CD4-positive, alpha-beta T cell treated with Interleukin-1 beta for 1 hour (primary cell): ENCODE results near the gene NEFH.

ENCODE experiments used
- DNase-seq, 2 donors: peaks; one replicate each; pipeline ENCODE4 v3.0.0-alpha.2; 2020 to 2022

NEFH gene

DNA sequence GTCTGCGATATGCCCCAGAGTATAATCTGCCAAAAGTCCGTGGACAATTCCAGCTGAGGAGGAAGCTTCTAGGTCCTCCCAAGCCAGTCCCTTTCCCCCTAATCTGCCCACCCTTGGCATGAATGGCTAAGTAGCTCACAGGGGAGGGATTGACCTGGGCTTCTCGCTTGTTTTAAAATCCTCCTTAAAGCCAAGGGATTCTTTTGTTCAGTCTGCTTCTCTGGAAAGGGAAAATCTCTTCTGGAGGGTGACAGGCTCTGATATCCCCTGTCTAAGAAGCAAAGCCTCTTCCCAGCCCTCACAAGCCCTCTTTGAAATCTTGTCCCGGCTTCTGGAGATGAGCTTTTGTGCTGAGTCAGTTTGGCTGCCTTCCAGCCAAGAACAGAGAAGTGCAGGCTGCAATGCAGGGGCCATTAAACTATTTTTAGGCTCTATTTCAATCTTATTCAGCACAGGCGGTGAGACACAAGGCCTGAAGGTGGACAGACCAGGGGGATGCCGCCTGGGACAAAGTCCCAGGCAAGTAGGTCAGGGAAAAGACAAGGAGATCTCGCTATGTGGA lies 23.9 kb downstream of the NEFH start:
- no peak for DNase-seq

DNA sequence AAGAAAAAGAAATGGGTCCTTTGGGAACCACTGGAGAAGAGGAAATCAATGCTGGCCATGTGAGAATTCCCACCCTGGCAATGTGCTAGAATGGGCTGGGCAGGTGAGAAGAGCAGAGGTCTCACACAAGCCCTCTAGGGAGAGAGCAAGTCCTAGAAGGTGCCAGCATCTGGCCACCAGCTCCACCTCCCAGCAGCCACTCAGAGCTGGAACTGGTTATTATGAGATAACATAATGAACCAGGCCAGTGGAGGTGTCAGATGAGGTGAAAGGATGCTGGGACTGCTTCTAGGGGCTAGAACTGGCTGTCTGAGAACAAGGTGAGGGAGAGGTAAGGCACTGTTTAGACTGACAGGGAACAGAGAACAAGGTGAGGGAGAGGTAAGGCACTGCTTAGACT lies 29.3 kb downstream of the NEFH start:
- DNase-seq = no peak

DNA sequence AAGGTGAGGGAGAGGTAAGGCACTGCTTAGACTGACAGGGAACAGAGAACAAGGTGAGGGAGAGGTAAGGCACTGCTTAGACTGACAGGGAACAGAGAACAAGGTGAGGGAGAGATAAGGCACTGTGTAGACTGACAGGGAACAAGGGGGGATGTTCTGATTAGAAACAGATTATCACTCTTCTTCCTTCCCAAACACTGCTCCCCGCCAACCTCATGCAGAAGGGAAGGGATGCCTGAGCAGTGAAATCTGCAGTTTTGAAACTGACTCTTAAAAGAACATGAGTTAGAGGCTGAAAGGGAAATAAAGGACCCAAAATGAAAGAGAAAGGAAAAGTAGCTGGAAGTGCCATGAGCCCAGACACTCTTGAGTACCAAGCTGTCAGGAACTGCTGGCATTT lies 29.8 kb downstream of the NEFH start:
- DNase-seq = no peak

DNA sequence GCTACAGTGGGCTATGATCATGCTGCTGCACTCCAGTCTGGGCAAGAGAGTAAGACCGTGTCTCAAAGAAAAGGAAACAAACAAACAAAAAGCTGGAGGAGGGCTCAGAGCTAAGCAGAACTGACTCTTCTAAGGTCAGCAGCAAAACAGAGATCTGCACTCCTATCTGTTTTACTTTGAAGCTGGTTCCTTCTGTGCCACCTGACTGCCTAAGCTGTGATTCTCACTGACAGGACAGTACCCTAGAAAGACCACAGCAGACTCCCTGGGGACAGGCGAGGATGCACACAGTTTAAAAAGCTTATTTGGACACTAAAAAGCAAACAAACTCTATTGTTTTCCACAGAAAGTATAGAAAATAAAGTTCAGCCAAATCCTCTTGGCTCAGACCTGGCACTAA lies 30.5 kb downstream of the NEFH start:
- DNase-seq = no peak

DNA sequence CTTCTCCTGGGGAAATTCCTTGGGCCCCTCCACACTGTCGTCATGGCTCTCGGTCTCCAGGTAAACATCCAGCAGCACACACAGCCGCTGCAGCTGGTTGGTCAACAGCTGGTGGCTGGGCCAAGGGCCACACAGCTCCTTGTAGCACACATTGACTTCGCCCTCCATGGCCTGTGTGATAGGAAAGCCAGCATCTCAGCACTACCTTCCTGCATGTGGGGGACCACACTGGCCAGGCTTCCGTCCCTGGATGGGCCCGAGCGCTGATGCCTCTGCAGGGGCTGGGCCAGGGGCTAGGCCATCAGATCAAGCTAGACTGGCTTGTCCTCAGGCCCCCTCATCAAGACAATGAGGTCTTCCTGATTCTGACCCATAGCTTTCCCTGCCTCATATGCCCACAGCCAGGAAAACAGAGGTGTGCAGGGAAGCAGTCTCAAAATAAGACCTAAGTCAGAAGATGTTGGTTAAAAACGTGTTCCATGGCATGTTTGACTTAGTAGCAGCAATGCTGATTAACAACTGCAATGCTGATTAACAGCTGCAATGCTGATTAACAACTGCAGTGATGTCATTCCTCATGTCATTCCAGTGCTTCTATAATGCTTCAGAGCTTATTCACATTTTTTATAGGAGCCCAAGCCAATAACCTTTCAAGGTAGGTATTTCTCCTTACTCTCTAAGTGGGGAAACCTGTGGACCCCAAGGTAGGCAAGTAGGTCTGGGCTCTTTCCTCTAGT lies 31.3 kb downstream of the NEFH start:
- DNase-seq = no peak

DNA sequence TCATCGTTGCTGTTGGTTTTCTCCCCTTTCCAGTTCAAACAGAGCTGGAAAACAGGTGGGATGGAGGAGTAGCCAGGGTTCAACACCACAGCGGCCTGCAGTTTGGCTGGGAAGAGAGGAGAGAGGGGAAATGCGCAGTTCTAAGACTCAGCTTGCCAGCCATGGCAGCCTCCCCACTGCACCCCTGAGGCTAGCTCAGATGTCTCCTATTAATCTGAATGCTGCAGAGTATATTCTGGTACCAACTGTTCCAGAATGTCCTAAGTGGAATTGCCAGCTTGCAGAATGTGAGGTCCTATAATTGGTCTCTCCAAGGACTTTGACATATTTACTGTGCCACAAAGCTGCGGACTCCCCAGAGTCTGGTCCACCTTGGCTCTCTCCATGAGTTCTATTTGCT lies 32.0 kb downstream of the NEFH start:
- DNase-seq = no peak

DNA sequence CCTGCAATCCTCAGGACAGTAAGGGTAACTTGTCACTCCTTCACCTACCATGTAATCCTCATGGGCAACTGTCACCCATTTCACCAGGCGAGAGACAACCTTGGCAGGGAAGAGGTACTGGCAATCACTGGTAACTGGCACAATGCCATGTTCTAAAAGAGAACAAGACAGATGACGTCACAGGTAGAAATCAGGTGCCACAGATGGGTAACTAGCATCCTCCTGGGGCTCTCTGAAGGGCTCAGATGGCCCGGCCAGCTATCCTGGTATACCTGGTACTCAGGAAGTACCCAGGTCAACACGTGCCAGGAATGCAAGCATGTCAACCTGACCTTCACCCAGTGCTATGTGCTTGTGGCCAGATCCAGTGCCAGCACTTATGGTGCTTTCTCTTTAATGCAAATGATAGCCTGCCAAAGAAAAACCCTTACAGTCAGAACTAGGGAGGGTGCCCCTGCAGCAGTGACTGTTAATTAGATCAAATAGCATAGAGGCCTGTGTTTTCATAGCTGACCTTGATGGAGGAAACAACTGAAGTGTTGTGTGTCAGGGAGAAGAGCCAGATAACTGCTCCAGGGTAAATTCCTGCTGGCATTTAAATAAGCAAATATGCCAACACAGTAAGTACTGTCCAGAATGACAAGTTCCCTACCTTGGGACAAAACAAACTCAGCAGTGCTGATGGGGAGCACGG lies 37.3 kb downstream of the NEFH start:
- DNase-seq = no peak

DNA sequence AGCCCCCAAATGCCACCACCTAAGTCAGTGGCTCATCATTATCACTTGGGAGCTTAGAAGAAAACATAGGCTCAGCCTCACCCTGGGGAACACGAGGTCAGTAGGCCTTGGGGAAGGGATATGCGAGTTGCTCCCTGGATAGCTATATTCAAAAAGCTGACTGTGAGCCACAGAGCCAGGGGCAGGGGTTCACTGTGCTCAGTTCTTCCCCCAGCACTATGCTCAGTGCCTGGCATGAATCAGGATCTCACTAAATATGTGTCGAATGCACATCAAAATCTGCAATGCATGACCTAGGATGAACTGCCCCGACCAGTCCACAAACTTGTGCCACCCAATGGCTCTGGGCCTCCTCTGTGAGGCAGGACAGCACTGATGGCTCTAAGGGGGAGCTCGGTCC lies 38.4 kb downstream of the NEFH start:
- DNase-seq = no peak

DNA sequence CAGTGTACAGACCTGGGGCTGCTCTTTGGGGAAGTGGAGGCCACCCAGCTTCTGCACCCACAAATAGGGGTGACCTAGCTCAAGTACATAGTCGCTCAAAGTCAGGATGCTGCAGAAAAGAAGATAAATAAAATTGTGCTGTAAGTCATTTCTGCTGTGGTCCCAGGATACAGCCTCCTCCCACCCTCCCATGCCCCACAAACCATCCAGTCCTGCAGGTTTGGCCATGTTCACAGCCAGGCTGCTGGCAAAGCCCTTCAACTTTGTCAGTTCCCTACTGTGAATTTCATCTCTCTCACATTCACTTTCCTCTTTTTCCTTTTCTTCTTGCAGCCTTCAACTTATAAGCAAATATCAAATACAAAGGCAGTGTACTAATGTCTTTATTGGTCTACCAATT lies 40.0 kb downstream of the NEFH start:
- DNase-seq = no peak

DNA sequence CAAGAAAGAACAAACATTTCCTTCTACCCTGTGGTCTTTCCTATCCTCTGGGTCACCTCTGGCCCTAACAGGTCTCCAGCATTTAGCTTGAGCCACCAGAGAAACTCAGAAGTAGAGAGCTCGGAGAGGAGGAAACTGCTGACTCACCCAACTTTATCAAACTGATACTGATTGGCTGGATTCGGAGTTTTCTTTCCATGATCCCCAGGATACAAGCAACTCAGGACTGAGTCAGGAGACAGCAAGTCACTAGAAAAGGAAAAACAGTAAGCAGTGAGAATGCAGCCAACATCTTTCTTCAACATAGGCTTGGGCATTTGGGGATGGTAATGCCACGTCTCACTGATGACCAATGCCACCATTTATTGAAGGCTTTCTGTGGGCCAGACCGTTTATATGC lies 40.8 kb downstream of the NEFH start:
- DNase-seq = no peak

DNA sequence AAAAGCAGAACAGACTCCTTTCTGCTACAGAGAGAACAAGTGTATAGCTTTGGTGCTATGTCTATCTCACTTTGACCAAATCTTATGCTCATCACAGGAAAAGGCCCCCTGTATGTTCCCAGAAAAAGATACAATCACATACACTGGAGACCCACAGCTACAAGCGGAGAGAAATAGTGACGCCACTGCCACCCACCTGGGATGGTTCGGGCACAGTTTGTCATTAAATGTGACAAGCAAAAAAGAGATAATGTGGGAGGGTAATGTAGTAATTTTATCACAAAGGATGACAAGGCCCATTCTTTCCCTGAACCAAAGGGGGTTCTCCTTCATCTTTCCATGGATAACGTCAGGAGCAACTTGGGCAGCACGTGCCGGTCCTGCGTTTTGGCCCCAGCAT lies 41.5 kb downstream of the NEFH start:
- DNase-seq = no peak

DNA sequence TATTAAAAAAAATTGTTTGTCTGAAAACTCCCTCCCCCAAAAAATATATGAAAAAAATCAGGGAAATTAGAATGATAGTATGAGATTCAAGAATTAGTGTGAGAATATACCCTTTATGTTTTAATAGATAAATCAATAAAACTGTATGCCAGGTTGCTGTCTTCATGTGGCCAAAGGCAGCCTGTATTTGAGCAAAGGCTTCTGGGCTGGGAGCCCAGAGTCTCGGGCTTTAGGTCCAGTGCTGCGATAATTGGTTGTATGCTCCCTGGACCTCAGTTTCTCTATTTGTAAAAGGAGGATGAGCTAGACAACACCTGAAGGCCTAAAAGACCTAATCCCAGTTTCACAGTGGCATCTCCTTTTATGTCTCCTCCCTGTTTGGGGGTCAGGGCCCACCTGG lies 43.7 kb downstream of the NEFH start:
- DNase-seq = no peak

DNA sequence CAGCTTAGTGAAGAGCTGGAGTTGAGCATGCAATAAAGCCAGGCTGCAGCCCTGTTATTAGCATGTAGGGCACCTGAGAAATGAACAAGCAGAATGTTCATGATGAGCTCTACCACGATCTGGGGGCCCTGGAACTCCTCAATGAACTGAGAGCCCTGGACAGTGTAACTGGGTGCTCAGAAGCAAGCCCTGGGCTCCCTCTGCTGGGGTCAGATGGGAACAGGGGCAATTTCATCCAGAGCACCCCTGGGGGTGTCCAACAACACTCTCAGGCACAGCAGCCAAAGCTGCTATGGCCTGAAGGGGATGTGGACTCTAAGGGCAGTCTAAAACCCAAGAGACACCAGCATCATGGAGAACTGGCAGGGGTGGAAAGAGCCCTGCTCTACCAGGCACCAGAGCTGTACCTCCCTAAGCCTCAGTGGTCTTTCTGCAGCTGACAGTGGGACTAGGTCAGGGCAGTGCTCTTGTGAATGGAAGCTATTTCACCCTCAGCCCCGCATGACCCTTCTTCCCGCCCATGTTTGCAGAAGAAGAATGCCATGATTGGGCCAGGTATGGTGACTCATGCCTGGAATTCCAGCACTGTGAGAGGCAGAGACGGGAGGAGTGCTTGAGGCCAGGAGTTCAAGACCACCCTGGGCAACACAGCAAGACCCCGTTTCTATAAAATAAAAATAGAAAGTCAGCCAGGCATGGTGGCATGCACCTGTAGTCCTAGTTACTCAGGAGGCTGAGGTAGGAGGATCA lies 44.6 kb downstream of the NEFH start:
- peak; percentile 19 to 40 for DNase-seq

DNA sequence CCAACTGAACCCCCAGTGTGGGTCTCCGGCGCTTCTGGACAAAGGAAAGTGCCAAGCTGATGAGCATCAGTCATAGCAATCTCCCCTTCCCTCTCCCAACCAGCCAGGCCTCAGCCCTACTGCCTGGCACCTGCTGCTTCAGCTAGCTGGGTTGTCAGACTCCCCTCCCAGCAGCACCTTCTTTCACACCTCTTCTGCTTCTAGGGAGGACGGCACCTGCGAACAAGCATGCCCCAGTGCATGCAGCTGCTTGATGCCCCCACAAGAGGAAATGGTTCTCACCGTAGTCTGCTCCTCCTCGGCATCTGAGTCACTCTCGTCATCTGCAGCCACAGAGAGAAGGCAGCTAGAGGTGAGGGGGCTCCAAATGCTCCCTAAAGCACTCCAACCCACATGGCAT lies 48.1 kb downstream of the NEFH start:
- DNase-seq = no peak

DNA sequence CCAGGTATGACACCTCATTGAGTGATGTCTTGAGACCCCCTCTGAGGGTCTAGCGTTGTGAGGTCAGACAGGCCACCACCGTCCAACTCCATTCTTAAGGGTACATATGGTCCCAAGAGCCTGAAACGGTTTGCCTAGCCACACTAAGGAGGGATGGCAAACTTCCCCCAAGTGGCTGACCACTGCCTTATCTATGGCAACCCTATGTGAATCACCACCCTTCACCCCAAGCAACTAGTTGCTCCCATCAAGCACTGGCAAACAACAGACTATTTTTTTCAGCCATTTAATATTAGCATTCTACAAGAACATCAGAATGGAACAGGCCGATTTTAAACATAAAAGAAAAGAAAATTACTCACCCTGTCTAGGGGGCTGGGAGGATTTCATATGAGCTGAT lies 50.7 kb downstream of the NEFH start:
- no peak for DNase-seq

DNA sequence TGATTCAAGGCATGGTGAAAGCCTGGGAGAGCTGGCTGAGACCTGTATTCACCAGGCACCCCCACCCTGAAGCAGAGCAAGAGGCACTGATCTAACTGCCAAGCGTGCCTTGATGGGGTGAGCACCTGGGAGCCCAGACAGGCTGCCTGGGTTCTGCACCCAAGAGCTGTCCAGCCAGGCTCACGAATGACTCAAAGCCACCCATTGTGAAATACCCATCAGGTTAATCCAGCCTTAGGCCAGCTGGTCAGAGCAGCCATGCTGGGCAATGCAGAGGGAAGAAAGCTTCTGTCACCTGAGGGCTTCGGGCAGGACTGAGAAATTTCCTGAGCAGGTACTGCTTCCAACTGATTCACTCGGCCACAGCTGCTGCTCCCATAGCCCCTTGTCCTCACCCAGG lies 51.4 kb downstream of the NEFH start:
- DNase-seq = no peak

DNA sequence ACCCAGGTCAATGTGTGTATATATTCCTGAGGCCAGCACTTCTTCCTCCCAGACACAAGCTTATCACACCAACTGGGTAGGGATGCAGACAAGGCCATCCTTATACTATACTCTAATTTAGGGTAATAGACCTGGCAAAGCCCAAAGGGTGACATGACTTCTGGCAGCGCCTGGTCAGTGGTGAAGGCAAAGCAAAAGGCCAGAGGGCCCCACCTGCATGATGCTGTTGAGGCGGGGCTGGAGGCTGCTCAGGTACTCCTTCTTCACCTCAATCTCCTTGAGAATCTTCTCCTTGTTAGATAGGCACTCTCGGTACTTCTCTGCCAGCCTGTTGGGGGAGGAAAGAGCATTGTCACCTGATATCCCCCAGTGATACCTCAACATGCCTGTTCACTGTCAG lies 56.4 kb downstream of the NEFH start:
- no peak for DNase-seq

DNA sequence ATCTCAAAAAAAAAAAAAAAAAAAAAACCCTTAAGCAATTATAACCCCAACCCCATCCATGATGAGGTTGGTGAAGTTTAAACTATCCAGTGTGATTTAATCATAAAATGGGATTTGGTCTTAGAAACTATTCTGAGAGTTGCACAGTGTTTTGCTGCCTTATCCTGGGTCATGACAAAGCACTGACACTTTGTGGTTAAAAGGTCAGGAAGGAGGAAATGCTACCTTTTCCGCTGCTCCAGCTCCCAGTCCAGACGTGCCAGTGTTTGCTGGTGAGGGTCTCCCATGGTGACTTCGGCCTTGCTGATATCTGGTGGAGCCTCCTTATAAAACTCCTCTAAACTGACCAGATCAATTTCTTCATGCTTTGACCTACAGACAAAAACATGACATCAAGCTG lies 59.1 kb downstream of the NEFH start:
- DNase-seq = no peak
